HG03460 (cell line): ENCODE results near the gene PSMD5.
A peak's percentile ranks its signal among the peaks of the same experiment; 100 is the strongest.

Experiments used
- ATAC-seq: cut with Tn5 transposase; IDR thresholded peaks from one replicate; pipeline ENCODE4 v1.9.1; 2021; ENCODE audit not compliant: unreplicated experiment

Gene PSMD5

GRCh38 chr9:120855827-120856670 lies 13.3 kb upstream of the PSMD5 start:
- no peak for ATAC-seq

GRCh38 chr9:120854596-120855327 lies 12.0 kb upstream of the PSMD5 start:
- no peak for ATAC-seq

- ATAC-seq: no peak
Observed at GRCh38 chr9:120853198-120853597, 10.5 kb upstream of the PSMD5 start.

- no peak for ATAC-seq
Observed at GRCh38 chr9:120852240-120853010, 9.7 kb upstream of the PSMD5 start.

- no peak for ATAC-seq
Observed at GRCh38 chr9:120851449-120851848, 8.7 kb upstream of the PSMD5 start.

- ATAC-seq: no peak
Observed at GRCh38 chr9:120850315-120850714, 7.6 kb upstream of the PSMD5 start.

GRCh38 chr9:120846906-120847305 lies 4.2 kb upstream of the PSMD5 start:
- no peak for ATAC-seq

GRCh38 chr9:120846251-120846889 lies 3.6 kb upstream of the PSMD5 start:
- no peak for ATAC-seq

- ATAC-seq: no peak
Observed at GRCh38 chr9:120845255-120845654, 2.5 kb upstream of the PSMD5 start.

GRCh38 chr9:120841930-120842684 lies 615 bp downstream of the PSMD5 start:
- ATAC-seq: peak; percentile 8

- ATAC-seq: no peak
Observed at GRCh38 chr9:120839146-120839545, 3.6 kb downstream of the PSMD5 start.

- ATAC-seq: no peak
Observed at GRCh38 chr9:120837921-120838320, 4.8 kb downstream of the PSMD5 start.

GRCh38 chr9:120833325-120833724 lies 9.4 kb downstream of the PSMD5 start:
- no peak for ATAC-seq

- ATAC-seq: no peak
Observed at GRCh38 chr9:120832807-120833206, 9.9 kb downstream of the PSMD5 start.

GRCh38 chr9:120830865-120831264 lies 11.9 kb downstream of the PSMD5 start:
- ATAC-seq: no peak

- ATAC-seq: no peak
Observed at GRCh38 chr9:120830151-120830550, 12.6 kb downstream of the PSMD5 start.

- ATAC-seq: no peak
Observed at GRCh38 chr9:120829650-120830049, 13.1 kb downstream of the PSMD5 start.

GRCh38 chr9:120820095-120820494 lies 22.6 kb downstream of the PSMD5 start:
- ATAC-seq: no peak

- no peak for ATAC-seq
Observed at GRCh38 chr9:120818595-120818994, 24.1 kb downstream of the PSMD5 start.

GRCh38 chr9:120815075-120815474 lies 27.6 kb downstream of the PSMD5 start:
- no peak for ATAC-seq
